EH (cell line): ENCODE results near the gene LY6G6C.

ENCODE experiments used
- DNase-seq: peaks from one replicate; pipeline ENCODE4 v3.0.0-alpha.2; 2015; ENCODE audit warnings: low read depth

Gene LY6G6C

GRCh38 chr6:31680226-31681134, 41.1 kb downstream of the LY6G6C start, which contains the start of gene LY6G5C:
Gene LY6G5C (minus strand): TSS chr6:31681067. CDS start chr6:31680373, 694 bp downstream.
- DNase-seq = peak; percentile 90

- no peak for DNase-seq
These were observed 43.6 kb downstream of the LY6G6C start for GRCh38 chr6:31677955-31678354.

GRCh38 chr6:31676904-31677303, 44.6 kb downstream of the LY6G6C start:
- DNase-seq = no peak

- no peak for DNase-seq
These were observed 45.1 kb downstream of the LY6G6C start for GRCh38 chr6:31676322-31676903.

- DNase-seq = no peak
These were observed 51.9 kb downstream of the LY6G6C start, which contains the start of gene LY6G5B for GRCh38 chr6:31669676-31670075. Gene LY6G5B (plus strand): TSS chr6:31669976. CDS start chr6:31670951, 975 bp downstream.
